Endothelial cell (in vitro differentiated cells): ENCODE results near the gene LRRC42. TPM values are rescaled to one million over a fixed set of nuclear protein-coding genes. Genes with fewer than 3 reads are reported as not detected.

Experiments
- DNase-seq: peaks from one replicate; pipeline ENCODE4 v3.0.0; 2021; ENCODE audit warnings: low spot score
- H3K27ac Mint-ChIP-seq: one replicate; pipeline ENCODE4 v1.8.0; 2021; ENCODE audit warnings: mixed read lengths, inconsistent platforms; ENCODE audit not compliant: unreplicated experiment
- H3K27me3 Mint-ChIP-seq: one replicate; pipeline ENCODE4 v1.8.0; 2021; ENCODE audit warnings: mild to moderate bottlenecking, moderate library complexity, mixed read lengths, inconsistent platforms; ENCODE audit not compliant: unreplicated experiment
- H3K36me3 Mint-ChIP-seq: one replicate; pipeline ENCODE4 v1.8.0; 2021; ENCODE audit warnings: mild to moderate bottlenecking, low read depth, mixed read lengths, inconsistent platforms; ENCODE audit not compliant: unreplicated experiment
- H3K4me1 Mint-ChIP-seq: one replicate; pipeline ENCODE4 v1.8.0; 2021; ENCODE audit warnings: mild to moderate bottlenecking, mixed read lengths, inconsistent platforms; ENCODE audit not compliant: unreplicated experiment
- H3K4me3 Mint-ChIP-seq: one replicate; pipeline ENCODE4 v1.8.0; 2021; ENCODE audit warnings: mild to moderate bottlenecking, mixed read lengths, inconsistent platforms; ENCODE audit not compliant: unreplicated experiment
- H3K9me3 Mint-ChIP-seq: one replicate; pipeline ENCODE4 v1.8.0; 2021; ENCODE audit warnings: mixed read lengths, inconsistent platforms; ENCODE audit not compliant: unreplicated experiment
- total RNA-seq: library from RNA; stranded (reverse); fragmentation: NEBNext Ultra II Directional; extraction: Animal tissue kit (Norgen Biotek cat#: 25700); gene quantifications from one replicate; pipeline ENCODE4 v1.2.1, GENCODE V29; 2021; ENCODE audit not compliant: unreplicated experiment
- TF ChIP-seq, protein P1 (sequence below): fragments of 200-600 bp; sonication (generic); IDR thresholded peaks from one replicate; pipeline ENCODE4 v1.5.0; 2021; ENCODE audit warnings: antibody characterized with exemption; ENCODE audit not compliant: unreplicated experiment

The LRRC42 gene
- total RNA-seq, 1 donor from 2014 or later = 43.6 TPM

GRCh38 chr1:53945433-53946251 lies 508 bp upstream of the LRRC42 start, which contains the start of gene IFT25:
Gene IFT25, minus strand, starts transcription at chr1:53945699. Its CDS starts 5,617 bp downstream, at chr1:53940082.
- Mint-ChIP-seq H3K27me3 (peaks cover 10% of the 10 kb centered on the region), H3K4me3 (peak within 1 kb of the TSS; percentile 95), H3K27ac (no peak within 1 kb of the TSS), H3K9me3 (no peaks in the 10 kb centered on the region), H3K36me3 (peaks cover 10% of the 10 kb centered on the region), H3K4me1 (peaks cover 24% of the 10 kb centered on the region)
- peak; percentile 100 for DNase-seq
- TF ChIP-seq, protein P1, sequence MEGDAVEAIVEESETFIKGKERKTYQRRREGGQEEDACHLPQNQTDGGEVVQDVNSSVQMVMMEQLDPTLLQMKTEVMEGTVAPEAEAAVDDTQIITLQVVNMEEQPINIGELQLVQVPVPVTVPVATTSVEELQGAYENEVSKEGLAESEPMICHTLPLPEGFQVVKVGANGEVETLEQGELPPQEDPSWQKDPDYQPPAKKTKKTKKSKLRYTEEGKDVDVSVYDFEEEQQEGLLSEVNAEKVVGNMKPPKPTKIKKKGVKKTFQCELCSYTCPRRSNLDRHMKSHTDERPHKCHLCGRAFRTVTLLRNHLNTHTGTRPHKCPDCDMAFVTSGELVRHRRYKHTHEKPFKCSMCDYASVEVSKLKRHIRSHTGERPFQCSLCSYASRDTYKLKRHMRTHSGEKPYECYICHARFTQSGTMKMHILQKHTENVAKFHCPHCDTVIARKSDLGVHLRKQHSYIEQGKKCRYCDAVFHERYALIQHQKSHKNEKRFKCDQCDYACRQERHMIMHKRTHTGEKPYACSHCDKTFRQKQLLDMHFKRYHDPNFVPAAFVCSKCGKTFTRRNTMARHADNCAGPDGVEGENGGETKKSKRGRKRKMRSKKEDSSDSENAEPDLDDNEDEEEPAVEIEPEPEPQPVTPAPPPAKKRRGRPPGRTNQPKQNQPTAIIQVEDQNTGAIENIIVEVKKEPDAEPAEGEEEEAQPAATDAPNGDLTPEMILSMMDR = peak; percentile 28

- Mint-ChIP-seq H3K9me3 (no peaks in the 10 kb centered on the region), H3K4me3 (peak overlapping the region; percentile 95), H3K36me3 (peaks cover 11% of the 10 kb centered on the region), H3K27ac (peak overlapping the region; percentile 38), H3K4me1 (peaks cover 24% of the 10 kb centered on the region), H3K27me3 (peaks cover 10% of the 10 kb centered on the region)
- DNase-seq = no peak
- TF ChIP-seq, protein P1 = no peak
Measured at GRCh38 chr1:53947172-53947907, 1.2 kb downstream of the LRRC42 start.

DNA sequence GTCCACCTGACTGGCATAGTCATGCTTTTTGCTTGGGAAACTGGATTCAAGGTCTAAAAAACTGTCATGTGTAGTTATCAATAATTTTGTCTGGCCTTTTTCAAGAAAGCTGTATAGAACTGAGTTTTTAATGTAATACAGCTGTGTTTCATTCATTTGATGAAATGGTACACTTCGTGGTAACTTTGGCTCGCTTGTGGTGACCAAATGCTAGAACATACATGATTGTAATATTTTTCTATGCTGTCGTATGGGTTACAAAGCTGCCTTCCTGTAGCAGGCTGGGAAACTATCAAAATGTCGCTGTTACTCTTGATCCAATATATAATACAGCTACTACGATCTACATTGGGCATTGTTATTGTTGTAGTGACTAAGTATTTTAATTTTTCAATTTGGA lies 2.1 kb downstream of the LRRC42 start:
- H3K4me3 Mint-ChIP-seq = no peak overlapping the region

DNA sequence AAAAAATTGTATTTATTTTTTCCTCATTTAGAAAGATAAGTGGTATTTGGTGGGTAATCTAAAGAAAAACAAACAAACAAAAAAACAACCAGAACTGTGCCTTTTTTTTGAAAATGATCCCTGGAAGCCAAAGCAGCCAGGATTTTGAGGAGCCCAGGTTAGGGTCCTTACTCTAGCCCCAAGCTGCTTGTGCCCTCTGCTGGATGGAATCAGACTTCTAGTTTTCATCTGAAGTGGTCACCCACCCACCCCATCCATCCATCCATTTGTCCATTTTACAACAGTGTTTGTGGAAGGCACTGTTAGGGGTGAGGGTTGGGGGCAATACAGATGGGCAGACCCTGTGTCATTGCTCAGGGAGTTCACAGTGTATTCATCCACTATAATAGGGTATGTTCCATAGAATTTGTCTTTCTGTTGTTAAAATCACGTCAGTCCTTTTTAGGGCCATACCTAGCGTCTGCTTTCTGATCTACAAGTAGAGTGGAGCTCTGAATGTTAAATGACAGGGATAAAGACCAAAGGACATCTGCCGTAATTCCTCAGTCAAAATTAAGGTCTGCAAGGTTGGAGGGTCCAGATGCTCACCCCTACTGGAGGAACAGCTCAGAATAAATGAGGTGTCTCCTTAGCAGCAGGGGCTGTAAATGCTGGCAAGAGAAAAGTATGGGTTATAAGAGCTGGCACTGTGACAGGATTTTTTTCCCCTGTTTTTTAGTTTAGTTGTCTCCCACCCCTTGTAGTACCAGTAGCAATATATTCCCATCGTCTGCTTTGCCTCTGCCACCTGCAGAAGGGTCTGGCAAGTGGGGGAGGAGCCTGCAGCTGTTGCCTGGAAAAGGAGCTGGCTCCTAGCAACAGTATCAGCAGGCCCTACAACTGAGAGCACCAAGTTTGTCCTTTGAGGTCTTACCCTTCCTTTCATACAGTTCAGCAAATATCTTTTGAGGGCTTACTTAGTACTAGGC lies 3.2 kb downstream of the LRRC42 start:
- Mint-ChIP-seq H3K9me3 (no peaks in the 10 kb centered on the region), H3K4me1 (peaks cover 19% of the 10 kb centered on the region), H3K4me3 (no peak overlapping the region), H3K27me3 (peaks cover 10% of the 10 kb centered on the region), H3K36me3 (peaks cover 15% of the 10 kb centered on the region), H3K27ac (no peak overlapping the region)
- DNase-seq = peak; percentile 53
- TF ChIP-seq, protein P1 = peak; percentile 37

More for the DNA sequence above, 2.1 kb downstream of the LRRC42 start:
- Mint-ChIP-seq H3K27ac (no peak overlapping the region), H3K36me3 (peaks cover 15% of the 10 kb centered on the region), H3K27me3 (peaks cover 10% of the 10 kb centered on the region), H3K9me3 (no peaks in the 10 kb centered on the region), H3K4me1 (peaks cover 24% of the 10 kb centered on the region)
- DNase-seq = no peak
- TF ChIP-seq, protein P1 = no peak
